Measurements from ENCODE around the gene DSE. TPM values are rescaled to one million over a fixed set of nuclear protein-coding genes. Genes with fewer than 3 reads are reported as not detected.

The DSE gene
- total and polyA plus RNA-seq, 2 donors (not counting 1 experiment from before 2014, with no cell fraction given), result 8.3 to 8.6 TPM

DNA sequence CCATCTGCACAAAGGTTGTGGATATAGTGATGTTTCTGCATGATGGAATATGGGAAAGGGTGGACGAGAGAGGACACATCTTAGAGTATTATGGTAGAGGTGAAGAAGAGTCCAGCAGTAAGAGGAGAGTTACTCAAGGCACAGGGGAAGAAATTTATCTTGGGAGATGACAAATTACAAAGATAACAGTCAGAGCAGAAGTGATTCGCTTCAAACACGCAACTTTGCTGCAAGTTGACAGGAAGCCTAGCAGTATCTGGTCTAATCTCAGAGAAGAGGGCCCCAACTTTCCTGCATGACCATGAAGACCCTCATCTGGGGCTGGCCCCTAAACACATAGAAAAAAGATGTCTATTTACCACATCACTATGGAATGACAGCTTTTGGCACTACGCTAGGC is 89.2 kb downstream of the DSE start:
- DNase-seq, result no peak
- H3K36me3 ChIP-seq (replicated peaks in 1 of 2; ENCODE audit: control extremely low read depth in 1 of 2, control insufficient read depth in 1 of 2, extremely low read depth in 1 of 2, insufficient read depth in 2 of 2, low read length in 1 of 2), result no peaks in the 10 kb centered on the region
- Mint-ChIP-seq H3K27ac (no peak overlapping the region), H3K4me1 (peaks cover 34% of the 10 kb centered on the region), H3K9me3 (ENCODE audit: insufficient read depth) (no peaks in the 10 kb centered on the region), H3K4me3 (no peak overlapping the region), H3K27me3 (no peaks in the 10 kb centered on the region)
- POLR2A ChIA-PET, result no interaction called here
- peaks cover 32 to 33% of the 10 kb centered on the region in 2 donors for H3K4me1 ChIP-seq (ENCODE audit: control insufficient read depth in 2 of 2, insufficient read depth in 2 of 2, low read length in 2 of 2)
- WGBS (ENCODE audit: insufficient coverage), result 100% methylated on average over 3 of the region's 4 CpGs
- H3K27me3 ChIP-seq (replicated peaks in 1 of 4; ENCODE audit: control extremely low read depth in 1 of 4, control insufficient read depth in 3 of 4, insufficient read depth in 4 of 4, low read length in 3 of 4), result no peaks in the 10 kb centered on the region
- H3K79me2 ChIP-seq (ENCODE audit: control insufficient read depth, insufficient read depth, low read length), result peaks cover 11% of the 10 kb centered on the region
- intact Hi-C loops (cut with micrococcal nuclease), result loop anchor here (5.0 to 10.0 kb wide), 4 partner anchors 72 to 355 kb away; partner anchors contain the start of genes KPNA5, NT5DC1 and ZUP1
- no peaks in the 10 kb centered on the region for H4K20me1 ChIP-seq (ENCODE audit: control insufficient read depth, insufficient read depth, low read length, poor library complexity, severe bottlenecking)
- H3K27ac ChIP-seq (ENCODE audit: low read length in 2 of 2), result no peak overlapping the region
- H2AFZ ChIP-seq (ENCODE audit: insufficient read depth, low read depth, low read length, poor library complexity, severe bottlenecking), result no peak overlapping the region
- no peaks in the 10 kb centered on the region for H3K9me3 ChIP-seq (ENCODE audit: control extremely low read depth in 1 of 3, control insufficient read depth in 2 of 3, insufficient read depth in 1 of 3, low read length in 2 of 3)
- CTCF ChIA-PET, result interaction anchor here (0.6 to 1.8 kb wide), 3 partner anchors 8 to 14 kb away, joined by 3 to 4 read pairs (median 4); no protein-coding TSS in a partner anchor
- no peak overlapping the region for H3K9ac ChIP-seq (ENCODE audit: low read length)
- H3K4me3 ChIP-seq (ENCODE audit: control extremely low read depth in 1 of 5, extremely low read depth in 1 of 5, insufficient read depth in 1 of 5, low read depth in 2 of 5, low read length in 4 of 5), result no peak overlapping the region
- no peak overlapping the region for H3K4me2 ChIP-seq (replicated peaks; ENCODE audit: low read depth, low read length, poor library complexity, severe bottlenecking)
- ATAC-seq (ENCODE audit: low read depth), result no peak
- TF ChIP-seq CTCF (IDR thresholded peaks at IDR 0.05) (no peak), EZH2 (IDR thresholded peaks at IDR 0.05; ENCODE audit: borderline replicate concordance, insufficient read depth, low read depth, low read length, poor library complexity, severe bottlenecking) (no peak)

GRCh38 chr6:116461331-116461931 is 90.7 kb downstream of the DSE start, which contains the start of gene CALHM6:
TSS of gene CALHM6 (plus strand) at chr6:116461375. CDS start at chr6:116461930, 555 bp downstream.
- POLR2A ChIA-PET, result interaction anchor here (1.0 to 1.5 kb wide), 2 partner anchors 15 to 51 kb away, joined by 5 to 6 read pairs; no protein-coding TSS in a partner anchor
- no peak for ATAC-seq (ENCODE audit: low read depth)
- 35% methylated on average over 12 of the region's 13 CpGs for WGBS (ENCODE audit: insufficient coverage)

More at GRCh38 chr6:116461331-116461931, 90.7 kb downstream of the DSE start, which contains the start of gene CALHM6:
- Histone ChIP-seq H3K79me2 (ENCODE audit: control insufficient read depth, insufficient read depth, low read length) (peaks cover 11% of the 10 kb centered on the region), H4K20me1 (ENCODE audit: control insufficient read depth, insufficient read depth, low read length, poor library complexity, severe bottlenecking) (no peaks in the 10 kb centered on the region), H3K36me3 (replicated peaks in 1 of 2; ENCODE audit: control extremely low read depth in 1 of 2, control insufficient read depth in 1 of 2, extremely low read depth in 1 of 2, insufficient read depth in 2 of 2, low read length in 1 of 2) (no peaks in the 10 kb centered on the region), H2AFZ (ENCODE audit: insufficient read depth, low read depth, low read length, poor library complexity, severe bottlenecking) (peak within 1 kb of the TSS; percentile 93), H3K9me3 (ENCODE audit: control extremely low read depth in 1 of 3, control insufficient read depth in 2 of 3, insufficient read depth in 1 of 3, low read length in 2 of 3) (no peaks in the 10 kb centered on the region), H3K27me3 (replicated peaks in 1 of 4; ENCODE audit: control extremely low read depth in 1 of 4, control insufficient read depth in 3 of 4, insufficient read depth in 4 of 4, low read length in 3 of 4) (no peaks in the 10 kb centered on the region), H3K27ac (ENCODE audit: low read length in 2 of 2) (peak within 1 kb of the TSS; percentile 86 to 91), H3K9ac (ENCODE audit: low read length) (peak within 1 kb of the TSS; percentile 76), H3K4me2 (replicated peaks; ENCODE audit: low read depth, low read length, poor library complexity, severe bottlenecking) (peak within 1 kb of the TSS; percentile 94), H3K4me3 (ENCODE audit: control extremely low read depth in 1 of 5, extremely low read depth in 1 of 5, insufficient read depth in 1 of 5, low read depth in 2 of 5, low read length in 4 of 5) (peak within 1 kb of the TSS; percentile 30 to 91 (median 71)), H3K4me1 (ENCODE audit: control insufficient read depth in 2 of 2, insufficient read depth in 2 of 2, low read length in 2 of 2) (peaks cover 42 to 44% of the 10 kb centered on the region in 2 donors)
- Mint-ChIP-seq H3K27ac (peak within 1 kb of the TSS; percentile 96), H3K27me3 (no peaks in the 10 kb centered on the region), H3K4me1 (peaks cover 47% of the 10 kb centered on the region), H3K4me3 (peak within 1 kb of the TSS; percentile 93), H3K9me3 (ENCODE audit: insufficient read depth) (no peaks in the 10 kb centered on the region)
- TF ChIP-seq EZH2 (IDR thresholded peaks at IDR 0.05; ENCODE audit: borderline replicate concordance, insufficient read depth, low read depth, low read length, poor library complexity, severe bottlenecking) (no peak), CTCF (IDR thresholded peaks at IDR 0.05) (no peak)
- intact Hi-C loops (cut with micrococcal nuclease), result loop anchor here (5.0 to 10.0 kb wide), 4 partner anchors 71 to 357 kb away; partner anchors contain the start of genes KPNA5, NT5DC1 and ZUP1
- CTCF ChIA-PET, result interaction anchor here (0.7 to 3.1 kb wide), 6 partner anchors 13 to 173 kb away, joined by 3 to 9 read pairs (median 4); no protein-coding TSS in a partner anchor
- no peak for DNase-seq
